ENCODE results near the gene DUSP15. TPM values are rescaled to one million over a fixed set of nuclear protein-coding genes. Genes with fewer than 3 reads are reported as not detected.
A peak's percentile ranks its signal among the peaks of the same experiment; 100 is the strongest.
"Not testable (repeated sequence)": the region's sequence is repeated elsewhere in the genome, so short reads cannot be mapped to it uniquely, and the experiment has no call there.

DUSP15 gene
- total RNA-seq, 1 experiment from 2014 or later = 9.1 TPM

GRCh38 chr20:31815408-31816188 lies 54.7 kb downstream of the DUSP15 start:
- Histone ChIP-seq H3K36me3 (ENCODE audit: control insufficient read depth, insufficient read depth, low read length) (no peaks in the 10 kb centered on the region), H3K4me3 (ENCODE audit: low read depth, low read length) (no peak overlapping the region), H3K27me3 (replicated peaks; ENCODE audit: control insufficient read depth, insufficient read depth, low read length) (no peaks in the 10 kb centered on the region), H3K9me3 (no peaks in the 10 kb centered on the region), H3K4me1 (no peaks in the 10 kb centered on the region)
- H3K27ac Mint-ChIP-seq (ENCODE audit: unreplicated experiment) = no peak overlapping the region
- H3K36me3 Mint-ChIP-seq (ENCODE audit: insufficient read depth, unreplicated experiment) = peaks cover 13% of the 10 kb centered on the region
- DNase-seq = peak in 1 of 2 experiments; percentile 52
- ChIA-PET POLR2A (interaction anchor here (1.0 kb wide), 1 partner anchor 93 kb away, joined by 3 read pairs; the partner anchor contains the start of gene BCL2L1), CTCF (interaction anchor here (0.6 kb wide), 1 partner anchor 39 kb away, joined by 3 read pairs; no protein-coding TSS in a partner anchor)
- intact Hi-C loops (cut with micrococcal nuclease; ENCODE audit: unreplicated experiment) = no loop called here
- no peaks in the 10 kb centered on the region for H3K4me1 Mint-ChIP-seq (ENCODE audit: low read depth, unreplicated experiment)
- H3K27me3 Mint-ChIP-seq (ENCODE audit: insufficient read depth, unreplicated experiment) = no peaks in the 10 kb centered on the region
- TF ChIP-seq CTCF (IDR thresholded peaks at IDR 0.05; ENCODE audit: insufficient read depth in 1 of 2, low read depth in 1 of 2, low read length in 1 of 2, severe bottlenecking in 1 of 2, unreplicated experiment in 1 of 2) = no peak
- no peak overlapping the region for H3K4me3 Mint-ChIP-seq (ENCODE audit: unreplicated experiment)
- no TSS peak for BruUV-seq (replicated peaks)
- no peaks in the 10 kb centered on the region for H3K9me3 Mint-ChIP-seq (ENCODE audit: unreplicated experiment)

- BruUV-seq (replicated peaks); H3K27me3 ChIP-seq (replicated peaks; ENCODE audit: control insufficient read depth, insufficient read depth, low read length); H3K9me3 Mint-ChIP-seq (ENCODE audit: unreplicated experiment); H3K27ac Mint-ChIP-seq (ENCODE audit: unreplicated experiment); H3K27me3 Mint-ChIP-seq (ENCODE audit: insufficient read depth, unreplicated experiment); DNase-seq; intact Hi-C loops (cut with micrococcal nuclease; ENCODE audit: unreplicated experiment); H3K4me1 ChIP-seq; H3K4me3 ChIP-seq (ENCODE audit: low read depth, low read length); POLR2A ChIA-PET; H3K36me3 ChIP-seq (ENCODE audit: control insufficient read depth, insufficient read depth, low read length); H3K4me1 Mint-ChIP-seq (ENCODE audit: low read depth, unreplicated experiment); H3K9me3 ChIP-seq; H3K4me3 Mint-ChIP-seq (ENCODE audit: unreplicated experiment): not testable (repeated sequence)
- H3K36me3 Mint-ChIP-seq (ENCODE audit: insufficient read depth, unreplicated experiment) = peaks cover 25% of the 10 kb centered on the region
- CTCF ChIA-PET = interaction anchor here (0.8 to 1.4 kb wide), 3 partner anchors 9 to 277 kb away, joined by 4 to 5 read pairs (median 5); no protein-coding TSS in a partner anchor
These were observed 56.2 kb downstream of the DUSP15 start for GRCh38 chr20:31814142-31814541.

- Mint-ChIP-seq H3K27me3 (ENCODE audit: insufficient read depth, unreplicated experiment) (no peaks in the 10 kb centered on the region), H3K4me3 (ENCODE audit: unreplicated experiment) (no peak overlapping the region), H3K27ac (ENCODE audit: unreplicated experiment) (no peak overlapping the region), H3K36me3 (ENCODE audit: insufficient read depth, unreplicated experiment) (peaks cover 30% of the 10 kb centered on the region), H3K4me1 (ENCODE audit: low read depth, unreplicated experiment) (no peaks in the 10 kb centered on the region), H3K9me3 (ENCODE audit: unreplicated experiment) (no peaks in the 10 kb centered on the region)
- no peaks in the 10 kb centered on the region for H3K27me3 ChIP-seq (replicated peaks; ENCODE audit: control insufficient read depth, insufficient read depth, low read length)
- H3K4me1 ChIP-seq = no peaks in the 10 kb centered on the region
- no TSS peak for BruUV-seq (replicated peaks)
- POLR2A ChIA-PET = no interaction called here
- intact Hi-C loops (cut with micrococcal nuclease; ENCODE audit: unreplicated experiment) = no loop called here
- CTCF ChIA-PET = interaction anchor here (0.8 to 1.4 kb wide), 3 partner anchors 10 to 277 kb away, joined by 4 to 5 read pairs (median 5); no protein-coding TSS in a partner anchor
- no peak overlapping the region for H3K4me3 ChIP-seq (ENCODE audit: low read depth, low read length)
- TF ChIP-seq CTCF (IDR thresholded peaks at IDR 0.05; ENCODE audit: insufficient read depth in 1 of 2, low read depth in 1 of 2, low read length in 1 of 2, severe bottlenecking in 1 of 2, unreplicated experiment in 1 of 2) = no peak
- no peak for DNase-seq
- no peaks in the 10 kb centered on the region for H3K9me3 ChIP-seq
- H3K36me3 ChIP-seq (ENCODE audit: control insufficient read depth, insufficient read depth, low read length) = no peaks in the 10 kb centered on the region
These were observed 56.7 kb downstream of the DUSP15 start for GRCh38 chr20:31813611-31814010.

Data from Caco-2 (cell line).